Hematopoietic multipotent progenitor cell treated with erythropoietin and hydrocortisone succinate and interleukin-3 and kit ligand, for 15 days (in vitro differentiated cells): ENCODE results near the gene TMEM181.
"Not testable (repeated sequence)": the region's sequence is repeated elsewhere in the genome, so short reads cannot be mapped to it uniquely, and the experiment has no call there.

Source experiments
- DNase-seq: peaks from one replicate; pipeline ENCODE4 v3.0.0-alpha.2; 2015; ENCODE audit warnings: low spot score

Gene TMEM181

DNA sequence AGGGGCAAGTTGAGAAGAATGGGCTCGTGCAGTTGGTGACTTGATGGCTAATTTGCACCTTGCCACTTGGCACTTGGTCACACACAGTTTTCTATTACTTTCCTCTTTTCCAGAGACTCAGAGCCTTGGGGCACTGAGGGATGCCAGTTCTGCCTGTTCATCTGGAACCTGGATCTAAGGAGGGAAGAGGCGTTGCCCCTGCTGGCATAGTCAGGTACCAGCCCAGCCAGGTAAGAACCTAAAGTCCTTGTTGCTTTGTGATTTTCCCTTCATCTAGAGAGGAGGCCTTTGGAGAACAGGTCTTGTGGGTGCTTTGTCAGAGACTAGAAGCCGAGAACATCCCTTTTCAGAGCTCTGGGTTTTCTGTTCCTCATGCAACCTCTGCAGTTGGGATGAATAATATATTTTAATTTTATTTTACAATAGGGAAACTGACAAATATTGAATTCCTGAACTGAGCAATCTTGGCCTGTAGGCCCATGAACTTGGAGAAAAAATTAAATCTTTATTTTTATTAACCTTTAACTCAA lies 101.3 kb downstream of the TMEM181 start:
- no peak for DNase-seq

DNA sequence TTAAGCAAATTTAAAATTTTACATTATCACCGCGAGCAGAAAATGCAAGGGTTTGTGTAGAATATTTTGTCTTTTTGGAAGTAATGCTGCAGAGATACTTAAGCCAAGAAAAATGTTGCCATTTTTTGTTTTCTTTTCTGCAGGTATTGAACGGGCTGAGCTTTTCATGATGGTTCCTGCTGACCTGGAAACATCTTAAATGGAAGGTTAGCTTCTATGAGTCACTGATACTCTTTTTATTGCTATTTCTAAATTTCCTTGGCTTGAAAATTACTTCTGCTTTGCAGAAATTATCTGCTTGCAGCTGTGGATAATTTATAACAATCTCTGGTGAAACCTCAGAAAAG lies 102.7 kb downstream of the TMEM181 start:
- DNase-seq = no peak

DNA sequence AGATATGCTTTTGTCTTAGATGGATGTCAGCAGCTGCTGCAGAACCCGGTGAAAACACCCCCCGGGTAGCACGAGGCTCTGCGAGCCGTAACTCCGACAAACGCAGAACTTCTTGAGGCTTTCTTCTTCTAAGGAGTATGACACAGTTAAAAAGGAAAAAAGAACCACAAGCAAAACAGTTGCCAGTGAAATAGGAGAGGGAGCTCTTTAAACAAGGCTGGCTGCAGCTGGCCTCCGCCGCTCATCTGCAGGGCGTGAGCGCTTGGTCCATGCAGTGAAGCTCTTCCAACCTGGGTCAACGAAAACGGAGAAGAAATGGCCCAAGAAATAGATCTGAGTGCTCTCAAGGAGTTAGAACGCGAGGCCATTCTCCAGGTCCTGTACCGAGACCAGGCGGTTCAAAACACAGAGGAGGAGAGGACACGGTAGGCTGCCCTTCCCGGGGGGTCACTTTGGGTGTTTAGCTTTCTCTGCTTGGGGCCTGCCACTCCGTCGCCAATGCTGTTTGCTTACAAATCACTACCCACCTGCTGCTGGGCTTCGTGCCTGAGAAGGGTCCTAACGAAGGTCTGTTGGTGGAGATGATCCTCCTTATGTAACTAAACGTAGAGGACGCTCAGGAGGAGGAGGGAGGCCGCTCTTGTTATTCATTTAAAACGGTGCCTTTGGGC lies 103.2 kb downstream of the TMEM181 start:
- DNase-seq = no peak

DNA sequence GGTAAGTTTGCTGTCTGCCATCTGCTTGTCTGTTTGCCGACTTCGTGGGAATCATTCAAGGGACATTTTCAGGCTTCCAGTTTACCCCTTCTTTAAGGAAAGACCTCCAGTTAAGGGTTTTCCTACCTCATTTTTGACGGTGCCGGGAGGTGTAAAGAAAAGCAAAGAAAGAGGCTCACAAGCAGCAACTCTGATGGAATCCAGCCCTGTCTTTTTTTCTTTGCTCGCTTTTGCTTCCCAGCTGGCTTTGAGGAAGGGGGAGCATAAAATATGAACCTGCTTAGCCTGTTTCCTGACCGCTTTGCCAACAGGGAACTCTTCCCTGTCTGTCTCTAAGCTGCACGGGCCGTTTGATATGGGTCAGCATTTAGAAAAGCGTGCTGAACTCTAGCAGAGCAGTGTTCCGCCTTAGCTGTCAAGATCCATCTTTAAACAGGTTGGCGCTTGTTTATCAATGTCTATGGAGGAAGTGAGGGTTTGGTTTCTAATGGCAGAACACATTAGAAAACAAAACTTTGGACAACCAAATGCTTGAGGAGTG lies 103.8 kb downstream of the TMEM181 start:
- no peak for DNase-seq

DNA sequence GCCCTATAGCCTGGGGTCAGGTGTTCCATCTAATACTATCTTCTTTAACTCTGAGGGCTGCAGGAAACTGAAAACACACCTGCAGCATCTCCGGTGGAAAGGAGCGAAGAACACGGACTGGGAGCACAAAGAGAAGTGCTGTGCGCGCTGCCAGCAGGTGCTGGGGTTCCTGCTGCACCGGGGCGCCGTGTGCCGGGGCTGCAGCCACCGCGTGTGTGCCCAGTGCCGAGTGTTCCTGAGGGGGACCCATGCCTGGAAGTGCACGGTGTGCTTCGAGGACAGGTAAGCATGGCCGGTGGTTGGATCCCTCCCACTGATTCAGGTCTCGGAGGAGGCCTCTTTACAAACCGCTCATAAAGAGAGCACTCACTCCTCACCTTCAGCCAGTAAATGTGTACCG lies 105.4 kb downstream of the TMEM181 start:
- no peak for DNase-seq

DNA sequence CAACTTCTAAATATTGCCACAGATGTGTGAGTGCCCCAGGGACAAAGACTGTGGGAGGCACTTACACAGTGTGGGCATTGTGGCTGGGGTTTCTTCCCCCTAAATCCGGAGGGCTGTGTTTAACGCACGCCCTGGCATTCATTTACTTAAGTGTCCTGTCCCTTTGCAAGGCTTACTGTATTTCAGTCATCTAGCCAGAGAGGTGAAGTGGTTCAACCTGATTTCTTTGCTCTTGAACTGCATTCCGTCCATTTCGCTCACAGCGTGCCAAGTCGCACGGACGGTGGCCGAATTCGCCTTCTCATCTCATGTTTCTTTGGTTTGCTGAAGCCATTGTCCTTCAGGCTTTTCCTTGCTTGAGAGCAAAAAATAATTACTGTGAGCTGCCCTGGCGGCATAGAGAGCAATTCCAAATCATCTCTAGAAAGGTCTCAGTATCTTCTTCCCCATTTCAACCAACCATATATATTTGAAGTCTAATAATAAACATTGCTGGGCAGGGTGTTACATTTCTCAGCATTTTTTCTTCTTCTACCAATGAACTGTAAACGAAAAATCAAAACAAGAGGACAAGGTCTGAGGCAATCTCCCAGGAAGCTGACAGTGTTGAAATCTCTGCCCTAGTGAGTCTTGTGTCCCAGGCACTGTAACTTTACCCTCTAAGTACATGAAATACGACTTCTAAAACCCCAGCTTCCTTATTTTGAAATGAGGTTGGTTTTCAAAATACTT lies 106.9 kb downstream of the TMEM181 start:
- no peak for DNase-seq

DNA sequence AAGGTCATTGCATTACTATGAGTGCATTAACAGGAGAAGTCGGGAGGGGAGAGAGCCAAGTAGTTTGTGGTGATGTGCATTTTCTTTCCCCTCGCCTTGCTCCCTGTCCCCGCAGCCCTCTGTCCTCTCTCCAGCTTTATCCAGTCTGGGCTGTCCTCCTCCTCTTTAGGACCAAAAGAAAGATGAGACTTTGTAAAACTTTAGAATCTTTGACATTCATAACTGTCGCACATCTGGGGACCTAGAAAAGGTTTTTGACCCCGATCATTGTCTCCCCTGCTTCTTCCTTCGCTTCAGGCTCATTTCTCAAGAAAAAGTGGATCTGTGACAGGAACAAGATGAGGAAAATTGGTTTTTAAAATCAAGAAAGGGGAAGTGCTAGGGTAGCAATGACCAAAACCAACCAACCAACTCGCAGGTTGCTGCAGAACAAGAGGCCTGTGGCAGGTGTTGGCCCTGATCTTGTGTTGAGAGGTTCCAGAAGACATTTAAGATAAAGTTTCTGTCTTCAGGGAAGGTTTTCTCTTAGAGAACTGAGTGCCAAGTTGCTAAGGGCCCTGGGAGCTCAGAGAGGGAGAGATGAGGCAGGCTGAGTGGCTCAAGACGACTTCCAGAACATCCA lies 107.6 kb downstream of the TMEM181 start:
- DNase-seq = no peak

DNA sequence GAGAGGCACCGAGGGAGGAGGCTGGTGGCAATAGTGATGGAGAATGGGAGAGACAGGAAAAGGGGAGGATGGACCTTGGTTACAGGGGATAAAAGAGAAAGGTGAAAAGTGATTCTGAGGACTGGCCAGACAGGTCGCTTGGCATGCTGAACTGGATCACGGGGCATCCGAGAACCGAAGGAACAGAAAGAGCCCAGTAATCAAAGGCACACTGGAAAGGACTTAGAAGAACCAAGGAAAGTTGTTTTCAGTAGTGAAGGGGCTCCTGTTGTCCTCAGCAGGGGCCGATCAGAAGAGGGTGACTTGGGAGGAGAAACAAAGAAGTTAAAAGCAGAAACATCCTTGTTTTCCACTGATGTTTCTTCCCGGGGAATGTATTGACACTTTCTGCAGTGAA lies 108.8 kb downstream of the TMEM181 start:
- no peak for DNase-seq

DNA sequence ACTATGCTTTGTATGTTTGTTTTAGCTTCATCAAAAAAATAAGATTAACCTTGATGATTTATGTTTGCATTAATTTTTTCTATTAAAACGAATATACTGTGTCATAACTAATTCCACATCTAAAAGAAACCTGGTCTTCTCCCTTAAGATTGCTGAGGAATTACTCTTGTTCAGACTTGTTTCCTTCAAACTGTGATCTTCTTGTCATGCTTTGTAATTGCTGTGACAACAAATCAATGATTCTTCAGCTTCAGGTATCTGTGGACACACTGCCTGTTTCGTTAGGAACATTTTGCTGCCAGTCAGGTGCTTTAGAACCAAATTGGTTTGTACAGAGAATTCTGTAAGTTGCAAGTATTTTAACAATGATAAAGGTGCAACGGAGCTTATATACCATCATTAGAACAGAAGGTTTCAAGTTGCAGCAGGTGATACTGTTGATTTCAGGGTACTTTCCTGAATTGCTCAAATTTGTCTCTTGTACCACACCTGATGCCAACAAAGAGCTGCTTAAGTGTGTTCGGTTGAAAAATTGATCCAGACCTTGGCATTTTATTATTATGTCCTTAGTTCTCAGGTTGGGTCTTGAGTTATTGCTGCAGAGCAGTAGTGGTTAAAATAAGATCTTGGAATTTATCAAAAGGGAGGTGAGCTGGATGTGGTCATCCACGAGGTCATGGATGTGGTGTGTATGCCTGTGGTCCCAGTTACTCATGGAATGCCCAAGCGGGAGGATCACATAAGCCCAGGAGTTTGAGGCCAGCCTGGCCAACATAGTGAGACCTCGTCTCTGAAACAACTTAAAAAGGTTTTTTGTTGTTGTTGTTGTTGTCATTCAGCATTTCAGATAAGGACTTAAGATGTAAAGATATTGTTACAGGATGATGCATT lies 109.5 kb downstream of the TMEM181 start:
- no peak for DNase-seq

DNA sequence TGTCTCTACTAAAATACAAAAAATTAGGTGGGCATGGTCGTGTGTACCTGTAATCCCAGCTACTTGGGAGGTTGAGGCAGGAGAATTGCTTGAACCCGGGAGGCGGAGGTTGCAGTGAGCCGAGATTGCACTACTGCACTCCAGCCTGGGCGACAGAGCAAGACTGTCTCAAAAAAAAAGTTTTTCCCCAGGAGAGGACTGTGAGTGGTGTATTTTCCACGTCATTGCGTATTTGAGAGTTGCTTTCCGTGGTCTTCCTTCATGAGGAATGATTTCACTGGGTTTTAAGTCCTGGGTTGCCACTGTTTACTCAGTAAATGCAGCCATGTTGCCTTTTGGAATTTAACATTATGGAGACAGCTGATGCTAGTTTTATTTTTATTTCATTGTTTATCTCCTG lies 112.2 kb downstream of the TMEM181 start:
- not testable (repeated sequence) for DNase-seq

DNA sequence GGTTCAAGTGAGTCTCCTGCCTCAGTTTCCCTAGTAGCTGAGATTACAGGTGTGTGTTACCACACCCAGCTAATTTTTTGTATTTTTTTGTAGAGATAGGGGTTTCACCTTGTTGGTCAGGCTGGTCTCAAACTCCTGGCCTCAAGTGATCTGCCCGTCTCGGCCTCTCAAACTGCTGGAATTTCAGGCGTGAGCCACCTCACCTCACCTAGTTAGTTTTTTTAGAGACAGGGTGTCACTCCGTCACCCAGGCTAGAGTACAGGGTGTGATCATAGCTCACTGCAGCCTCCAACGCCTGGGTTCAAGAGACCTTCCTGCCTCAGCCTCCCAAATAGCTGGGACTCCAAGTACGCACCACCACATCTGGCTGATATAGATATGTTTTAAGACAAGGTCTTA lies 112.8 kb downstream of the TMEM181 start:
- DNase-seq = no peak

DNA sequence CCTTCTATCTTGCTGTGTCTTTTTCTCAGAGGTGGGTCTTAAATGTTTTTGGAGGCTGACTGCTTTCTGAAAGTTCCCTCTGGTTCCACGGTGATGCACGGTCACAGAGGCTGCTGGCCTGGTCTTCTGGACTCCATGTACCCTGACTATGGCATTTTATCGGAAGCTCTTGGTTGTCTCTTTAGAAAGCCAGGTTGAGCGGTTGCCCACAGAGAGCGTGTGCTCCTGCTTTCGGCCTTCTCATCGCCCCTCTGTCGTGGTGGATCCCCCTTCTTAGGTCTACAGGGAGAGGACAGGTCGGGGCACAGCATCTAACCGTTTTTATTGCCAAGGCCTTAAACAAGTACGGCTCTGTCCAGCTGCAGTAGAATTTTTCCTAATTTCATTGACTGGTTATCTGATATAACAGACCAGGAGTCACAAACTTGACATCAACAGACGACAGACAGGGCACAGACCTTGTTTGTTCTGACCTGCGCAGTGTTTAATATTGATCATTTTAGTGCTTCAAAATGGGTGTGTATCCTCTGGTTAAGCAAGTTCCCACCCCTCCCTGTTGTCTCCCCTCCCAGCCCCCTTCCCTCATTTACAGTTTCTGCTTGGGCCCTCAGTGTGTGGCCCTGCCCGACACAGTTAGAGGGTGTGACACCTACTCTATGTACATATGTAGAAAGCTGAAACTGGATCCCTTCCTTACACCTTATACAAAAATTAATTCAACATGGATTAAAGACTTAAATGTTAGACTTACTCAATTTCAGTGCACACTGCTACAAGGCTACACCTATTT lies 114.6 kb downstream of the TMEM181 start:
- no peak for DNase-seq

DNA sequence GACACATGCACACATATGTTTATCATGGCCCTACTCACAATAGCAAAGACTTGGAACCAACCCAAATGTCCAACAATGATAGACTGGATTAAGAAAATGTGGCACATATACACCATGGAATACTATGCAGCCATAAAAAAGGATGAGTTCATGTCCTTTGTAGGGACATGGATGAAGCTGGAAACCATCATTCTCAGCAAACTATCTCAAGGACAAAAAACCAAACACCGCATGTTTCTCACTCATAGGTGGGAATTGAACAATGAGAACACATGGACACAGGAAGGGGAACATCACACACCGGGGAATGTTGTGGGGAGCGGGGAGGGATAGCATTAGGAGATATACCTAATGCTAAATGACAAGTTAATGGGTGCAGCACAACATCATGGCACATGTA lies 117.2 kb downstream of the TMEM181 start:
- DNase-seq = not testable (repeated sequence)

DNA sequence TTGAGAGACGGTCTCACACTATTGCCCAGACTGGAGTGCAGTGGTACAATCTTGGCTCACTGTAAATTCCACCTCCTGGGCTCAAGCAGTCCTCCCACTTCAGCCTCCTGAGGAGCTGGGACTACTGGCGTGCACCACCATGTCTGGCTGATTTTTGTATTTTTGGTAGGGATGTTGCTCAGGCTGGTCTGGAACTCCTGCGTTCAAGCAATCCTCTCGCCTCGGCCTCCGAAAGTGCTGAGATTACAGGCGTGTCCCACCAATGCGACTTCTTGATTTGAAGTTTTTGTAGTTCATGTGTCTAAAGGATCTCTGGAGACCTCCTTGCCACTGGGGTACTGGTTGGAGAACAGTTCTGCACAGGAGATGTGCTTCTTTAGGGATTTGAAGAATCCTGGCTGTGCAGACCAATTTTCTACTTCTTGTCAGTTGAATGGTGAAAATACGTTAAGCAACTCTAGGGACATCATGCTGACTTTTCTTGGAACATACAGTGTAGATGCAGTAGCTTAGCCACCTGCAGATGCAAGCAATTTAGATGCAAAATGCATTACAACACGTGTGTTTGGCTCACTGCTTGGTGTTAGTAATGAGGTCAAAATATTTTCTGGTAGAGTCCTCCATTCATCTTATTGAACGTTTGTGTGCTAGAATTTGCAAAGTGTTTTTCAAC lies 118.2 kb downstream of the TMEM181 start:
- DNase-seq = no peak

DNA sequence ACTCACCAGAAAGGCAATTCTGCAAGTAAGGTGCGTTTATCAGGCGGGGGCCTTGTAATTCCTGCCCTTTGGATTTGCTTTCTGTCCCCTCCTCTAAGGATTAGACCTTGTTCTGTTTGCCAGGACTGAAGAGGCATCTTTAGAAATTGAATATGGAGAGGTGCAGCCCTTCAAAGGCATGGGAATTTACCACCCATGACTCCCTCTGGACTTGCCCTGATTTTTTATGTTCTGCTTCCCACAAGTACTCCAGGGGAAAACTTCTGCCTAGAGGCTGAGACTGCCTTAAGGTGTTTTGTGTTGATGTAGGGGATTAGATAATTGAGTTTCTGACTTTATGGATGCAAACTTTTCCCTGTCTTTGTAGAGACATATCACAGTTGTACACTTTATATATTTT lies 120.1 kb downstream of the TMEM181 start:
- no peak for DNase-seq

DNA sequence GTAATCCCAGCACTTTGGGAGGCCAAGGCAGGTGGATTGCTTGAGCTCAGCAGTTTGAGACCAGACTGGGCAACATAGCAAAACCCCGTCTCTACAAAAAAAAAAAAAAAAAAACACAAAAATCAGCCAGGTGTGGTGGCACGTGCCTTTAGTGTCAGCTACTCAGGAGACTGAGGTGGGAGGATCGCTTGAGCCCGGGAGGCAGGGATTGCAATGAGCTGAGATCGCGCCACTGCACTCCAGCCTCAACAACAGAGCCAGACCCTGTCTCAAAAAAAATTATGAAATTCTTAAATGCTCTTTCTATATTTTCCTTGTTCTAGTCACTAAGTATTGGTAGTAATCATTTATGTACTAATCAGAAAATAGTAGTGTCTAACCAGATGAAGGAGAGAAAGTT lies 120.6 kb downstream of the TMEM181 start:
- no peak for DNase-seq

DNA sequence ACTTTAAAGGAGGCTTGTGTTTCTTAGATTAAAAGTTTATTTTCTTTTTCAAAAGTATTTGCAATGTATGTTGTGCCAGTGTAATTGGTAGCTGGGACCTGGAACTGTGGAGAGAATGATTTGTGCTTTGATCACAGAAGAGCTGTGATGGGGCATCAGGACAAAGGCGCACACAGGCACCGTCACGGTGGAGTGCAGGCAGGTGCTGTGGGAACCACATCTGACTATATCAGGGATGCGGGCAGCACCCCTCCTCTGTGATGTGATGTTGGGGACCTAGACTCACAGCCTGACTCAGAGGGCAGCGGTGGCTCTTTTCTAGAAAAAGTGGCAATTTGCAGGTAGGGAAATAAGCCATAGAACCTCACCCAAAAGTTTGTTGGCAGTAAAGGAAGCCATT lies 124.4 kb downstream of the TMEM181 start:
- no peak for DNase-seq

DNA sequence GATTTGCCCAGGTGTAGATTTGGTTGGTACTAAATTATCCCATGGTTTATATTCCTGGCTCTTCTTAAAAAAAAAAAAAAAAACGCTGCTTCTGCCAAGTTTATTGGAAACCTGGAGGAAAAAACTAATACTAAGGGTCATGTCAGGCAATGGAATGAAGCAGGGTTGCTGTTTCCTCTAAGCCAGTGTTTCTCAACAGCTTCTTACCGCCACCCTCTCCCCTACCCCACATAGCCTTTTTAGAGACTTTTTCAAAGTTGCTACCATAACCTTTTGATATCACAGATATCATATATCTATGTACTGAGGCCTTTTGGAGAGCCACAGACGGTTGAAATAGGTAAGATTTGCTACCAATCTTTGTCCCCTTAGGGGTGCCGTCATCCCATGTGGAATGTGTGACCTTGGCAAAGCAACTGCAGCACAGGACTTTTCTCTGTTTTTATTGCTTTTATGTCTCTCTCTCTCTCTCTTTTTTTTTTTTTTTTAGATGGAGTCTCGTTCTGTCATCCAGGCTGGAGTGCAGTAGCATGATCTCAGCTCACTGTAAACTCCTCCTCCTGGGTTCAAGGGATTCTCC lies 124.9 kb downstream of the TMEM181 start:
- DNase-seq = no peak
